GM23338 (cell line): ENCODE data around the gene PDE4B. TPM values are rescaled to one million over a fixed set of nuclear protein-coding genes. Genes with fewer than 3 reads are reported as not detected.

ENCODE experiments used
- ATAC-seq: fragments of 200-7000 bp; cut with Tn5 transposase; 3 replicates; pipeline ENCODE4 v1.9.1; 2020
- DNase-seq: peaks from one replicate; pipeline ENCODE4 v3.0.0-alpha.2; 2015; ENCODE audit warnings: low spot score
- H2AFZ ChIP-seq: fragments of 200-600 bp; sonication (generic); 2 replicates; pipeline ENCODE4 v1.8.0; 2016; ENCODE audit warnings: antibody characterized with exemption, mild to moderate bottlenecking, moderate library complexity
- H3F3A ChIP-seq: fragments of 200-600 bp; sonication (generic); replicated peaks from 2 replicates; pipeline ENCODE4 v1.8.0; 2017; ENCODE audit warnings: antibody characterized with exemption, mixed run types, low read depth
- H3K27ac ChIP-seq: fragments of 200-600 bp; sonication (generic); 2 replicates; pipeline ENCODE4 v1.6.1; 2016; ENCODE audit warnings: low read depth
- H3K27me3 ChIP-seq: fragments of 200-600 bp; sonication (generic); 2 replicates; pipeline ENCODE4 v1.8.0; 2016; ENCODE audit warnings: mild to moderate bottlenecking, mixed run types, moderate library complexity; ENCODE audit not compliant: insufficient read depth
- H3K36me3 ChIP-seq: fragments of 200-600 bp; sonication (generic); 2 replicates; pipeline ENCODE4 v1.8.0; 2016; ENCODE audit warnings: mild to moderate bottlenecking; ENCODE audit not compliant: insufficient read depth
- H3K4me1 ChIP-seq: fragments of 200-600 bp; sonication (generic); 2 replicates; pipeline ENCODE4 v1.8.0; 2016; ENCODE audit warnings: mild to moderate bottlenecking, moderate library complexity; ENCODE audit not compliant: insufficient read depth
- H3K4me2 ChIP-seq: fragments of 200-600 bp; sonication (generic); 2 replicates; pipeline ENCODE4 v1.7.1; 2017; ENCODE audit warnings: mixed run types
- H3K4me3 ChIP-seq: fragments of 200-600 bp; sonication (generic); 2 replicates; pipeline ENCODE4 v1.6.1; 2016; ENCODE audit warnings: mixed run types
- H3K79me2 ChIP-seq: fragments of 200-600 bp; sonication (generic); replicated peaks from 2 replicates; pipeline ENCODE4 v1.8.0; 2017; ENCODE audit warnings: mild to moderate bottlenecking; ENCODE audit not compliant: insufficient read depth
- H3K9me2 ChIP-seq: fragments of 200-600 bp; sonication (generic); 2 replicates; pipeline ENCODE4 v1.8.0; 2017; ENCODE audit not compliant: insufficient read depth
- H4K20me1 ChIP-seq: fragments of 200-600 bp; sonication (generic); replicated peaks from 2 replicates; pipeline ENCODE4 v1.8.0; 2017; ENCODE audit warnings: mild to moderate bottlenecking; ENCODE audit not compliant: insufficient read depth
- H3K27ac Mint-ChIP-seq: 2 replicates; pipeline ENCODE4 v1.8.0; 2020; ENCODE audit warnings: inconsistent platforms, mild to moderate bottlenecking, moderate library complexity, mixed read lengths
- H3K27me3 Mint-ChIP-seq: 3 replicates; pipeline ENCODE4 v1.8.0; 2022; ENCODE audit warnings: low read depth, mild to moderate bottlenecking, moderate library complexity, mixed read lengths, inconsistent platforms; ENCODE audit not compliant: insufficient read depth, poor library complexity
- H3K36me3 Mint-ChIP-seq: 3 replicates; pipeline ENCODE4 v1.8.0; 2021; ENCODE audit warnings: low read depth, mild to moderate bottlenecking, inconsistent platforms, moderate library complexity, mixed read lengths
- H3K4me1 Mint-ChIP-seq: 3 replicates; pipeline ENCODE4 v1.8.0; 2020; ENCODE audit warnings: mild to moderate bottlenecking, inconsistent platforms, mixed read lengths
- H3K4me3 Mint-ChIP-seq: 3 replicates; pipeline ENCODE4 v1.8.0; 2021; ENCODE audit warnings: moderate library complexity, mild to moderate bottlenecking, inconsistent platforms, mixed read lengths
- H3K9me3 Mint-ChIP-seq: 3 replicates; pipeline ENCODE4 v1.8.0; 2020; ENCODE audit warnings: moderate library complexity, mild to moderate bottlenecking, inconsistent platforms, mixed read lengths
- CREB1 ChIP-seq: fragments of 250-450 bp; sonication (Bioruptor Pico); IDR thresholded peaks from 2 replicates; pipeline ENCODE4 v1.5.0; 2020; ENCODE audit warnings: low read depth, mild to moderate bottlenecking, moderate library complexity
- EZH2 ChIP-seq: fragments of 200-600 bp; sonication (generic); IDR thresholded peaks from one replicate; pipeline ENCODE4 v1.8.0; 2017; ENCODE audit warnings: antibody characterized with exemption, mild to moderate bottlenecking, low read depth; ENCODE audit not compliant: unreplicated experiment
- EZH2phosphoT487 ChIP-seq: fragments of 200-600 bp; sonication (generic); IDR thresholded peaks from one replicate; pipeline ENCODE4 v1.8.1; 2018; ENCODE audit warnings: antibody characterized with exemption; ENCODE audit not compliant: unreplicated experiment
- JUNB ChIP-seq: IDR thresholded peaks from one replicate; pipeline ENCODE4 v1.6.1; 2016; ENCODE audit warnings: antibody characterized with exemption; ENCODE audit not compliant: unreplicated experiment
- POLR2AphosphoS5 ChIP-seq: IDR thresholded peaks from 2 replicates; pipeline ENCODE4 v1.6.1; 2016; ENCODE audit warnings: antibody characterized with exemption, low read depth
- ZNF114 ChIP-seq: fragments of 250-450 bp; sonication (Bioruptor Pico); IDR thresholded peaks from 2 replicates; pipeline ENCODE4 v1.5.0; 2020; ENCODE audit warnings: mild to moderate bottlenecking, moderate library complexity
- polyA plus RNA-seq: library from polyadenylated mRNA; unstranded; fragments of >200 nt; fragmentation: Nextera tagmentation; extraction: Ambion mirVana; gene quantifications from 2 replicates; pipeline ENCODE4 v1.2.1, GENCODE V29; 2016
- total RNA-seq: library from RNA; depleted of rRNA; stranded (reverse); fragments of >200 nt; shearing (Covaris generic); gene quantifications from 2 replicates; pipeline ENCODE4 v1.2.3, GENCODE V29; 2014
- TF ChIP-seq, protein P1 (sequence below): IDR thresholded peaks from 2 replicates; pipeline ENCODE4 v1.6.1; 2016; ENCODE audit warnings: antibody characterized with exemption
- TF ChIP-seq, protein P2 (sequence below): fragments of 250-450 bp; sonication (Bioruptor Pico); IDR thresholded peaks from 2 replicates; pipeline ENCODE4 v1.5.0; 2020; ENCODE audit warnings: mild to moderate bottlenecking, moderate library complexity

The PDE4B gene
- total and polyA plus RNA-seq, 2 experiments from 2014 or later = 14.0 to 25.6 TPM

DNA sequence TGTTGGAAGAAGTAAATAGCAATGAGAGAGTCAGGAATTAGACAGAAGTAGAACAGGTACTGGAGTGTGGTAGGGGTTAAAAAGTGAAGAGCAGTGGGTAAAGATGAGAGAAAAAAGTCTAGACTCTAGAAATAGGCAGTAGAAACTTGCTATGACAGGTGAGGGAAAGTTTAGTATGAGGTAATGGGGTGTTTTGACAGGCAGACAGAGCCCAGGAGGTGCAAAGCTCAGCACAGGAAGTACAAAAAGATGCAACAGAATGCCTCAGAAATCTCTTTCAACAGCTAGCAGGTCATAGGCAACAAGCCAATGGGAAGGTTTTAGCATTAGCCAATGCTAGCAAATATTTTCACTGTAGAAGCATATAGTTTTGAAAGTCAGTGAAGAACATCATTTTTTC, 422.2 kb downstream of the PDE4B start:
- no peaks in the 10 kb centered on the region for H3K36me3 ChIP-seq
- H3K4me1 Mint-ChIP-seq = peaks cover 4% of the 10 kb centered on the region; the same call in 1 of the 3 replicates
- no peak overlapping the region for H3K27ac ChIP-seq
- no peaks in the 10 kb centered on the region for H3K79me2 ChIP-seq
- H3F3A ChIP-seq = no peaks in the 10 kb centered on the region
- no peaks in the 10 kb centered on the region for H3K4me1 ChIP-seq
- no peaks in the 10 kb centered on the region for H3K27me3 Mint-ChIP-seq
- no peak overlapping the region for H3K4me3 Mint-ChIP-seq
- H3K27ac Mint-ChIP-seq = no peak overlapping the region
- peaks cover 10% of the 10 kb centered on the region; the same call in 1 of the 2 replicates for H3K9me2 ChIP-seq
- H3K4me3 ChIP-seq = no peak overlapping the region
- no peaks in the 10 kb centered on the region for H3K36me3 Mint-ChIP-seq
- no peak for TF ChIP-seq JUNB
- TF ChIP-seq POLR2AphosphoS5 = no peak
- no peaks in the 10 kb centered on the region for H4K20me1 ChIP-seq
- no peak overlapping the region for H3K4me2 ChIP-seq
- H3K9me3 Mint-ChIP-seq = no peaks in the 10 kb centered on the region
- no peak for DNase-seq
- H2AFZ ChIP-seq = no peak overlapping the region
- no peaks in the 10 kb centered on the region for H3K27me3 ChIP-seq
- no peak for ATAC-seq

DNA sequence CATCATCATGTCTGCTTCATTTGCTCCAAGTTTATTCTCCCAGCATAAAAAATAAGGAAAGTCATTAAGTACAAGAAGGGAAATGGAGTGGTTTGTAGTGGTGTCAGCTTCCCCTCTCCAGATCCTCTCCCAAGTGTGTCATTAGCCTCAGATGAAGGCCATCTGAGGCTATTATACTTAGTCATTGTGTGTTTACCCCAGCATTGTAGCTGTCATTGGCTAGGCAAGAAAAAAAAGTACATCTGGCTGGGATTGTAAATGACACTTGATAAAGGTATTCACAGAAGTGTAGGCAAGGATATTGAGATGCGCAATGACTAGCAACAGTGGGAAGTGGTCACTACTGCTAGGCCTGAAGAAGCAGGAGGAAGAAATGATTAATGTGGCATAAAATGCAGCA, 424.3 kb downstream of the PDE4B start:
- Histone ChIP-seq H3K36me3 (no peaks in the 10 kb centered on the region), H3K9me2 (peaks cover 8% of the 10 kb centered on the region; the same call in 1 of the 2 replicates), H3F3A (no peaks in the 10 kb centered on the region), H3K79me2 (no peaks in the 10 kb centered on the region), H3K4me3 (no peak overlapping the region), H2AFZ (no peak overlapping the region), H3K4me1 (no peaks in the 10 kb centered on the region), H3K27ac (no peak overlapping the region), H3K27me3 (no peaks in the 10 kb centered on the region), H4K20me1 (no peaks in the 10 kb centered on the region), H3K4me2 (no peak overlapping the region)
- peak overlapping the region; percentile 29; the same call in 1 of the 2 replicates for H3K27ac Mint-ChIP-seq
- DNase-seq (no peak), ATAC-seq (no peak)
- no peaks in the 10 kb centered on the region for H3K27me3 Mint-ChIP-seq
- H3K4me3 Mint-ChIP-seq = no peak overlapping the region
- TF ChIP-seq JUNB (no peak), POLR2AphosphoS5 (no peak)
- TF ChIP-seq, protein P1, sequence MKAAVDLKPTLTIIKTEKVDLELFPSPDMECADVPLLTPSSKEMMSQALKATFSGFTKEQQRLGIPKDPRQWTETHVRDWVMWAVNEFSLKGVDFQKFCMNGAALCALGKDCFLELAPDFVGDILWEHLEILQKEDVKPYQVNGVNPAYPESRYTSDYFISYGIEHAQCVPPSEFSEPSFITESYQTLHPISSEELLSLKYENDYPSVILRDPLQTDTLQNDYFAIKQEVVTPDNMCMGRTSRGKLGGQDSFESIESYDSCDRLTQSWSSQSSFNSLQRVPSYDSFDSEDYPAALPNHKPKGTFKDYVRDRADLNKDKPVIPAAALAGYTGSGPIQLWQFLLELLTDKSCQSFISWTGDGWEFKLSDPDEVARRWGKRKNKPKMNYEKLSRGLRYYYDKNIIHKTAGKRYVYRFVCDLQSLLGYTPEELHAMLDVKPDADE = no peak
- no peaks in the 10 kb centered on the region for H3K36me3 Mint-ChIP-seq
- H3K9me3 Mint-ChIP-seq = no peaks in the 10 kb centered on the region
- peaks cover 4% of the 10 kb centered on the region; the same call in 1 of the 3 replicates for H3K4me1 Mint-ChIP-seq

DNA sequence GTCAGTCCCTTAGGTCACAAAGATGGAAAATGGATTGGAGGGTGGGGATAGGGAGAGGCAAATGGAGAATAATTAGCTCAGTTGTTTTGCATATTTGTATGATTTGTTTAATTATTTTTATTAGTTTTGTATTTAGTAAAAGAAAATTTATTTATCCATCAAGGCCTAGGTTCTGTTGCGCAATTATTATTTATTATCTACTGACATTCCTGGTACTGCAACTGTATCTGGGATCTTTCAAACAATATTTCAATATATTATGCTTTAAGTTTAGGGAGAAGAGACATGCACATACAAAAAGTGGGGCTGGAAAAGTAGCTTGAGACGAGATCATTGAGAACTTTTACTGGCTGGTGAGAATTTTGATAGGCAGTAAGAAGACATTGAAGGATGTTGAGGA, 424.9 kb downstream of the PDE4B start:
- DNase-seq = no peak
- Mint-ChIP-seq H3K36me3 (no peaks in the 10 kb centered on the region), H3K27ac (no peak overlapping the region), H3K9me3 (no peaks in the 10 kb centered on the region), H3K27me3 (no peaks in the 10 kb centered on the region), H3K4me1 (peaks cover 4% of the 10 kb centered on the region; the same call in 1 of the 3 replicates), H3K4me3 (no peak overlapping the region)
- Histone ChIP-seq H3K9me2 (peaks cover 7% of the 10 kb centered on the region; the same call in 1 of the 2 replicates), H3K4me2 (no peak overlapping the region), H3K79me2 (no peaks in the 10 kb centered on the region), H2AFZ (no peak overlapping the region), H3K27me3 (no peaks in the 10 kb centered on the region), H4K20me1 (no peaks in the 10 kb centered on the region), H3K36me3 (no peaks in the 10 kb centered on the region), H3K4me1 (no peaks in the 10 kb centered on the region), H3K27ac (no peak overlapping the region), H3F3A (no peaks in the 10 kb centered on the region), H3K4me3 (no peak overlapping the region)
- ATAC-seq = no peak
- no peak for TF ChIP-seq EZH2phosphoT487
- TF ChIP-seq POLR2AphosphoS5 = no peak
- no peak for TF ChIP-seq CREB1
- TF ChIP-seq ZNF114 = no peak
- no peak for TF ChIP-seq JUNB
- TF ChIP-seq, protein P2, sequence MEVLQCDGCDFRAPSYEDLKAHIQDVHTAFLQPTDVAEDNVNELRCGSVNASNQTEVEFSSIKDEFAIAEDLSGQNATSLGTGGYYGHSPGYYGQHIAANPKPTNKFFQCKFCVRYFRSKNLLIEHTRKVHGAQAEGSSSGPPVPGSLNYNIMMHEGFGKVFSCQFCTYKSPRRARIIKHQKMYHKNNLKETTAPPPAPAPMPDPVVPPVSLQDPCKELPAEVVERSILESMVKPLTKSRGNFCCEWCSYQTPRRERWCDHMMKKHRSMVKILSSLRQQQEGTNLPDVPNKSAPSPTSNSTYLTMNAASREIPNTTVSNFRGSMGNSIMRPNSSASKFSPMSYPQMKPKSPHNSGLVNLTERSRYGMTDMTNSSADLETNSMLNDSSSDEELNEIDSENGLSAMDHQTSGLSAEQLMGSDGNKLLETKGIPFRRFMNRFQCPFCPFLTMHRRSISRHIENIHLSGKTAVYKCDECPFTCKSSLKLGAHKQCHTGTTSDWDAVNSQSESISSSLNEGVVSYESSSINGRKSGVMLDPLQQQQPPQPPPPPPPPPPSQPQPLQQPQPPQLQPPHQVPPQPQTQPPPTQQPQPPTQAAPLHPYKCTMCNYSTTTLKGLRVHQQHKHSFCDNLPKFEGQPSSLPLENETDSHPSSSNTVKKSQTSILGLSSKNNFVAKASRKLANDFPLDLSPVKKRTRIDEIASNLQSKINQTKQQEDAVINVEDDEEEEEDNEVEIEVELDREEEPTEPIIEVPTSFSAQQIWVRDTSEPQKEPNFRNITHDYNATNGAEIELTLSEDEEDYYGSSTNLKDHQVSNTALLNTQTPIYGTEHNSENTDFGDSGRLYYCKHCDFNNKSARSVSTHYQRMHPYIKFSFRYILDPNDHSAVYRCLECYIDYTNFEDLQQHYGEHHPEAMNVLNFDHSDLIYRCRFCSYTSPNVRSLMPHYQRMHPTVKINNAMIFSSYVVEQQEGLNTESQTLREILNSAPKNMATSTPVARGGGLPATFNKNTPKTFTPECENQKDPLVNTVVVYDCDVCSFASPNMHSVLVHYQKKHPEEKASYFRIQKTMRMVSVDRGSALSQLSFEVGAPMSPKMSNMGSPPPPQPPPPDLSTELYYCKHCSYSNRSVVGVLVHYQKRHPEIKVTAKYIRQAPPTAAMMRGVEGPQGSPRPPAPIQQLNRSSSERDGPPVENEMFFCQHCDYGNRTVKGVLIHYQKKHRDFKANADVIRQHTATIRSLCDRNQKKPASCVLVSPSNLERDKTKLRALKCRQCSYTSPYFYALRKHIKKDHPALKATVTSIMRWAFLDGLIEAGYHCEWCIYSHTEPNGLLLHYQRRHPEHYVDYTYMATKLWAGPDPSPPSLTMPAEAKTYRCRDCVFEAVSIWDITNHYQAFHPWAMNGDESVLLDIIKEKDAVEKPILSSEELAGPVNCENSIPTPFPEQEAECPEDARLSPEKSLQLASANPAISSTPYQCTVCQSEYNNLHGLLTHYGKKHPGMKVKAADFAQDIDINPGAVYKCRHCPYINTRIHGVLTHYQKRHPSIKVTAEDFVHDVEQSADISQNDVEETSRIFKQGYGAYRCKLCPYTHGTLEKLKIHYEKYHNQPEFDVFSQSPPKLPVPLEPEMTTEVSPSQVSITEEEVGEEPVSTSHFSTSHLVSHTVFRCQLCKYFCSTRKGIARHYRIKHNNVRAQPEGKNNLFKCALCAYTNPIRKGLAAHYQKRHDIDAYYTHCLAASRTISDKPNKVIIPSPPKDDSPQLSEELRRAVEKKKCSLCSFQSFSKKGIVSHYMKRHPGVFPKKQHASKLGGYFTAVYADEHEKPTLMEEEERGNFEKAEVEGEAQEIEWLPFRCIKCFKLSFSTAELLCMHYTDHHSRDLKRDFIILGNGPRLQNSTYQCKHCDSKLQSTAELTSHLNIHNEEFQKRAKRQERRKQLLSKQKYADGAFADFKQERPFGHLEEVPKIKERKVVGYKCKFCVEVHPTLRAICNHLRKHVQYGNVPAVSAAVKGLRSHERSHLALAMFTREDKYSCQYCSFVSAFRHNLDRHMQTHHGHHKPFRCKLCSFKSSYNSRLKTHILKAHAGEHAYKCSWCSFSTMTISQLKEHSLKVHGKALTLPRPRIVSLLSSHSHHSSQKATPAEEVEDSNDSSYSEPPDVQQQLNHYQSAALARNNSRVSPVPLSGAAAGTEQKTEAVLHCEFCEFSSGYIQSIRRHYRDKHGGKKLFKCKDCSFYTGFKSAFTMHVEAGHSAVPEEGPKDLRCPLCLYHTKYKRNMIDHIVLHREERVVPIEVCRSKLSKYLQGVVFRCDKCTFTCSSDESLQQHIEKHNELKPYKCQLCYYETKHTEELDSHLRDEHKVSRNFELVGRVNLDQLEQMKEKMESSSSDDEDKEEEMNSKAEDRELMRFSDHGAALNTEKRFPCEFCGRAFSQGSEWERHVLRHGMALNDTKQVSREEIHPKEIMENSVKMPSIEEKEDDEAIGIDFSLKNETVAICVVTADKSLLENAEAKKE (CRISPR knock-in tag) = no peak
- no peak for TF ChIP-seq EZH2
- TF ChIP-seq, protein P1 = no peak
